B cell (primary cell): Measurements from ENCODE around the gene OFD1. TPM values are rescaled to one million over a fixed set of nuclear protein-coding genes. Genes with fewer than 3 reads are reported as not detected.
A peak's percentile ranks its signal among the peaks of the same experiment; 100 is the strongest.

Experiments
- ATAC-seq: fragments of 200-7000 bp; cut with Tn5 transposase; one replicate; pipeline ENCODE4 v1.10.0; 2021; ENCODE audit warnings: low read depth, mild to moderate bottlenecking, moderate number of reproducible peaks, moderate library complexity
- CTCF ChIA-PET: fragments of 350-600 bp; sonication (Branson Sonifier 250); formaldehyde crosslinking; loops from one replicate; lab custom pipeline; 2021; ENCODE audit warnings: antibody characterized with exemption, inconsistent platforms; lab: Charles Lee
- POLR2A ChIA-PET: fragments of 350-600 bp; sonication (Branson Sonifier 250); formaldehyde crosslinking; loops from one replicate; lab custom pipeline; 2021; ENCODE audit warnings: antibody characterized with exemption; lab: Charles Lee
- DNase-seq: peaks from one replicate; pipeline ENCODE4 v3.0.0; 2013
- H2AFZ ChIP-seq: 2 replicates; pipeline ENCODE4 v1.6.1; 2012; ENCODE audit warnings: mild to moderate bottlenecking, low read depth, low read length; ENCODE audit not compliant: insufficient read depth, poor library complexity, severe bottlenecking
- H3K27ac ChIP-seq, 2 donors: 1 replicate in 1 of 2; 2 replicates in 1 of 2; pipeline ENCODE4 v1.5.1; 2012 to 2013; ENCODE audit warnings: low read length in 2 of 2, mild to moderate bottlenecking in 2 of 2, moderate library complexity in 1 of 2
- H3K27me3 ChIP-seq, 4 experiments: fragments of 200-600 bp in 1 of 4; sonication (generic) in 1 of 4; replicated peaks in 1 of 4; 1 replicate in 2 of 4; 2 replicates in 2 of 4; pipeline versions ENCODE4 v1.6.1 to v1.7.0; 2013 to 2016; ENCODE audit warnings: low read length in 3 of 4, mild to moderate bottlenecking in 2 of 4, mixed read lengths in 1 of 4, moderate library complexity in 1 of 4; ENCODE audit not compliant: insufficient read depth in 4 of 4, control insufficient read depth in 3 of 4; ENCODE audit errors: control extremely low read depth in 1 of 4
- H3K36me3 ChIP-seq, 2 experiments: replicated peaks in 1 of 2; 1 replicate in 1 of 2; 2 replicates in 1 of 2; pipeline versions ENCODE4 v1.6.1 to v1.7.1; 2013; ENCODE audit warnings: low read length in 1 of 2; ENCODE audit not compliant: insufficient read depth in 2 of 2, control insufficient read depth in 1 of 2; ENCODE audit errors: control extremely low read depth in 1 of 2, extremely low read depth in 1 of 2
- H3K4me1 ChIP-seq, 2 donors: fragments of 200-600 bp in 1 of 2; sonication (generic) in 1 of 2; 1 replicate in 1 of 2; 2 replicates in 1 of 2; pipeline versions ENCODE4 v1.5.1 to v1.6.1; 2013 to 2017; ENCODE audit warnings: low read length in 2 of 2; ENCODE audit not compliant: control insufficient read depth in 2 of 2, insufficient read depth in 2 of 2
- H3K4me2 ChIP-seq: replicated peaks from 2 replicates; pipeline ENCODE3; 2012; ENCODE audit warnings: mild to moderate bottlenecking, low read depth, low read length; ENCODE audit not compliant: poor library complexity, severe bottlenecking
- H3K4me3 ChIP-seq, 5 experiments: fragments of 200-600 bp in 1 of 5; sonication (generic) in 1 of 5; 1 replicate in 3 of 5; 2 replicates in 2 of 5; pipeline versions ENCODE4 v1.5.1 to v1.7.0; 2011 to 2016; ENCODE audit warnings: low read length in 4 of 5, mild to moderate bottlenecking in 4 of 5, low read depth in 2 of 5, control low read depth in 1 of 5, moderate library complexity in 1 of 5; ENCODE audit not compliant: insufficient read depth in 1 of 5; ENCODE audit errors: control extremely low read depth in 1 of 5, extremely low read depth in 1 of 5
- H3K79me2 ChIP-seq: fragments of 200-600 bp; sonication (generic); one replicate; pipeline ENCODE4 v1.6.0; 2016; ENCODE audit warnings: low read length; ENCODE audit not compliant: control insufficient read depth, insufficient read depth
- H3K9ac ChIP-seq: fragments of 200-600 bp; sonication (generic); 2 replicates; pipeline ENCODE4 v1.6.1; 2017; ENCODE audit warnings: mild to moderate bottlenecking, low read length, moderate library complexity
- H3K9me3 ChIP-seq, 3 donors: one replicate each; pipeline versions ENCODE4 v1.6.1 to v1.7.1; 2013; ENCODE audit warnings: low read length in 2 of 3; ENCODE audit not compliant: control insufficient read depth in 2 of 3, insufficient read depth in 1 of 3; ENCODE audit errors: control extremely low read depth in 1 of 3
- H4K20me1 ChIP-seq: 2 replicates; pipeline ENCODE4 v1.6.0; 2012; ENCODE audit warnings: mild to moderate bottlenecking, low read length; ENCODE audit not compliant: insufficient read depth, control insufficient read depth, poor library complexity, severe bottlenecking
- H3K27ac Mint-ChIP-seq: one replicate; pipeline ENCODE4 v1.8.0; 2021; ENCODE audit warnings: mixed read lengths
- H3K27me3 Mint-ChIP-seq: one replicate; pipeline ENCODE4 v1.8.0; 2021; ENCODE audit warnings: mixed read lengths
- H3K4me1 Mint-ChIP-seq: one replicate; pipeline ENCODE4 v1.8.0; 2021; ENCODE audit warnings: mixed read lengths
- H3K4me3 Mint-ChIP-seq: one replicate; pipeline ENCODE4 v1.8.0; 2021; ENCODE audit warnings: mixed read lengths
- H3K9me3 Mint-ChIP-seq: one replicate; pipeline ENCODE4 v1.8.0; 2022; ENCODE audit warnings: mixed read lengths; ENCODE audit not compliant: insufficient read depth
- CTCF ChIP-seq: fragments of 200-600 bp; IDR thresholded peaks from one replicate; pipeline ENCODE4 v1.8.0; 2022; ENCODE audit warnings: antibody characterized with exemption, mild to moderate bottlenecking
- EZH2 ChIP-seq: IDR thresholded peaks from 2 replicates; pipeline ENCODE4 v1.6.1; 2012; ENCODE audit warnings: borderline replicate concordance, low read depth, mild to moderate bottlenecking, moderate library complexity, low read length; ENCODE audit not compliant: insufficient read depth, poor library complexity, severe bottlenecking
- WGBS: methylation state at CpG from one replicate; pipeline ENCODE4 v1.1.5; 2013; ENCODE audit warnings: missing lambda C conversion rate; ENCODE audit not compliant: insufficient coverage; 5-methylcytosine and 5-hydroxymethylcytosine counted together
- intact Hi-C: fragments of 100-400 bp; cut with micrococcal nuclease; formaldehyde crosslinking; loops from one replicate; pipeline ENCODE4 v1.10.0; 2022
- polyA plus RNA-seq: library from polyadenylated mRNA; depleted of rRNA; stranded (reverse); fragments of >200 nt; gene quantifications from 2 replicates; pipeline ENCODE4 v1.2.3, GENCODE V29; 2012
- total RNA-seq, 2 donors: library from RNA; stranded (reverse); fragments of 120-200 nt in 1 of 2; gene quantifications; 1 replicate in 1 of 2; 2 replicates in 1 of 2; pipeline versions ENCODE4 v1.2.3 to v1.2.4, GENCODE V29; 2013 to 2022

OFD1 gene
- total and polyA plus RNA-seq, 2 donors (not counting 1 experiment from before 2014, with no cell fraction given) = 40.6 to 84.9 TPM

DNA sequence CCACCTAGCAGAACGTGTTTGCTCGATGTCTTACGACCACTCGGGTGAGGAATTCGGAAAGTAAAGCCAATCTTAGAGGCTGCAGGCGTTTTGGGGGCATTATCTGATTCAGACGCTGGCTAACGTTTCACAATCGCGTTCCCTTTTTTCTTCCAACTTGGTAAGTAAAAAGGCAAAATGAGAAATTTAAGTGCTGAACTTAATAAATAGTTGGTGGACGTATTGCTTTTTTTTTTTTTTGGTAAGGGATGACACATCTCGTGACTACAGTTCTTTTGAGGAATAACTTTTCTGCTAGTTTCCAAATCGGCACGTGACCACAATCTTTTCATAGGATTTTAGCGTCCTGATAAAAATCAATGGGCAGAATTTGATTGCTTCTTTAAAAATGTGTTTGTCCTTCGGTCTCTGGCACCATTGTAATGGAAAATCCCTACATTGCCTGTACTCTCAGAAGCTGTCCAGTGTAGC is 44.8 kb upstream of the OFD1 start:
- H3K4me1 Mint-ChIP-seq = peaks cover 55% of the 10 kb centered on the region
- TF ChIP-seq EZH2 (no peak), CTCF (no peak)
- H3K79me2 ChIP-seq = peaks cover 59% of the 10 kb centered on the region

DNA sequence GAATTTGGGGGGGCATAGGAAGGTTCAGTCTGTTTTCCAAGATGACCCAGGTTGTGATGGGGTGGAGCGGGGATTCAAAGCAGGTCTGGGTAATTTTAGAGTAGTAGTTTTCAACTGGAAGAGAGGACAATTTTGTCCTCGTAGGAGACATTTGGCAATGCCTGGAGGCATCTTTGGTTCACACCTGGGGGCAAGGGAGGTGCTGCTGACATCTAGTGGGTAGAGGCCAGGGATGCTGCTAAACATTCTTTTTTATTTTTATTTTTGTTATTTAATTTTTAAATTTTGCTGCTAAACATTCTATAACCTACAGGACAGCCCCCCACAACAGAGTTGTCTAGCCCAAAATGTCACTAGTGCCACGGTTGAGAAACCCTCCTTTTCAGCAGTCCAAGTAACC is 43.7 kb upstream of the OFD1 start:
- H3K4me2 ChIP-seq = peak overlapping the region; percentile 81
- ATAC-seq (no peak), DNase-seq (no peak)
- peak overlapping the region; percentile 93 for H3K4me3 Mint-ChIP-seq
- TF ChIP-seq EZH2 = no peak
- TF ChIP-seq CTCF = no peak
- no peak overlapping the region for H2AFZ ChIP-seq
- no peaks in the 10 kb centered on the region for H3K36me3 ChIP-seq
- no peak overlapping the region for H3K9ac ChIP-seq
- H3K9me3 Mint-ChIP-seq = no peaks in the 10 kb centered on the region
- H3K4me1 Mint-ChIP-seq = peaks cover 58% of the 10 kb centered on the region
- H3K4me1 ChIP-seq = peaks cover 54 to 55% of the 10 kb centered on the region in 2 donors
- 60% methylated on average over 1 of the region's 3 CpGs for WGBS
- POLR2A ChIA-PET = no interaction called here
- no peaks in the 10 kb centered on the region for H3K9me3 ChIP-seq
- CTCF ChIA-PET = interaction anchor here (1.3 kb wide), 1 partner anchor 341 kb away, joined by 3 read pairs; no protein-coding TSS in a partner anchor
- peaks cover 7% of the 10 kb centered on the region for H4K20me1 ChIP-seq
- intact Hi-C loops = no loop called here
- H3K79me2 ChIP-seq = peaks cover 68% of the 10 kb centered on the region
- no peaks in the 10 kb centered on the region for H3K27me3 Mint-ChIP-seq
- no peak overlapping the region for H3K4me3 ChIP-seq
- H3K27ac ChIP-seq = peak overlapping the region in 1 of 2 donors; percentile 85
- H3K27ac Mint-ChIP-seq = peak overlapping the region; percentile 67
- H3K27me3 ChIP-seq = no peaks in the 10 kb centered on the region

More for the DNA sequence above, 44.8 kb upstream of the OFD1 start:
- no peaks in the 10 kb centered on the region for H3K9me3 ChIP-seq
- Mint-ChIP-seq H3K4me3 (peak overlapping the region; percentile 93), H3K27ac (peak overlapping the region; percentile 91), H3K9me3 (no peaks in the 10 kb centered on the region), H3K27me3 (no peaks in the 10 kb centered on the region)
- H3K27me3 ChIP-seq = no peaks in the 10 kb centered on the region
- peaks cover 47 to 48% of the 10 kb centered on the region in 2 donors for H3K4me1 ChIP-seq
- H2AFZ ChIP-seq = peak overlapping the region; percentile 95
- intact Hi-C loops = loop anchor here (1.0 to 2.0 kb wide), 3 partner anchors 8 to 45 kb away; partner anchors contain the start of genes OFD1 and TRAPPC2
- DNase-seq (peak; percentile 17), ATAC-seq (no peak)
- H3K4me3 ChIP-seq = peak overlapping the region; percentile 61 to 89 (median 78)
- peak overlapping the region; percentile 81 for H3K4me2 ChIP-seq
- H3K27ac ChIP-seq = peak overlapping the region; percentile 70 to 85
- ChIA-PET POLR2A (interaction anchor here (1.0 kb wide), 1 partner anchor 45 kb away, joined by 4 read pairs; the partner anchor contains the start of genes OFD1 and TRAPPC2), CTCF (interaction anchor here (1.5 kb wide), 1 partner anchor 8 kb away, joined by 5 read pairs; no protein-coding TSS in a partner anchor)
- H4K20me1 ChIP-seq = peaks cover 4% of the 10 kb centered on the region
- H3K9ac ChIP-seq = peak overlapping the region; percentile 90
- 0% methylated on average over 6 of the region's 16 CpGs for WGBS
- H3K36me3 ChIP-seq = no peaks in the 10 kb centered on the region
